ENCODE measurements around the gene CHFR. TPM values are rescaled to one million over a fixed set of nuclear protein-coding genes. Genes with fewer than 3 reads are reported as not detected.

The CHFR gene
- total and polyA plus RNA-seq, 9 of the 15 experiments (the other 6 are each of a cell fraction or from before 2014, with no cell fraction given), result 0.61 to 33.9 (median 19.3) TPM

GRCh38 chr12:132828706-132829534, 58.5 kb downstream of the CHFR start, which contains the start of gene GOLGA3 (continued):
- no peak for TF ChIP-seq ZNF282 (CRISPR knock-in tag; IDR thresholded peaks at IDR 0.05)
- peak; percentile 77 for TF ChIP-seq ZNF766 (CRISPR knock-in tag; conservative IDR thresholded peaks at IDR 0.05)
- TF ChIP-seq CREB3 (tag; conservative IDR thresholded peaks at IDR 0.05; ENCODE audit: low read depth), result peak; percentile 80
- peak; percentile 96 for TF ChIP-seq KLF1 (tag; IDR thresholded peaks at IDR 0.05)
- peak; percentile 97 for TF ChIP-seq ZNF830 (CRISPR knock-in tag; IDR thresholded peaks at IDR 0.05)
- no peak for TF ChIP-seq ZNF436 (CRISPR knock-in tag; IDR thresholded peaks at IDR 0.05)
- no peak for TF ChIP-seq BRCA1 (IDR thresholded peaks at IDR 0.05)
- no peak for TF ChIP-seq BRCA1 (CRISPR knock-in tag; IDR thresholded peaks at IDR 0.05)
- TF ChIP-seq USF1 (CRISPR knock-in tag; IDR thresholded peaks at IDR 0.05), result no peak
- TF ChIP-seq CHD4 (IDR thresholded peaks at IDR 0.05; ENCODE audit: insufficient read depth, insufficient replicate concordance, low read depth, low read length, poor library complexity, severe bottlenecking), result no peak
- no peak for TF ChIP-seq SP2 (IDR thresholded peaks at IDR 0.05; ENCODE audit: extremely low read depth, low read depth, low read length, poor library complexity, severe bottlenecking)
- 0 out of 2 replicates have a peak, but pooled peaks have one; percentile 74 for TF ChIP-seq THRB (CRISPR knock-in tag; conservative IDR thresholded peaks at IDR 0.05)
- no peak for TF ChIP-seq DEAF1 (CRISPR knock-in tag; IDR thresholded peaks at IDR 0.05)
- peak; percentile 29; the same call in 1 of the 2 replicates for TF ChIP-seq ZNF165 (CRISPR knock-in tag; IDR thresholded peaks at IDR 0.05; ENCODE audit: borderline replicate concordance)
- no peak for TF ChIP-seq RHOXF2B (CRISPR knock-in tag; conservative IDR thresholded peaks at IDR 0.05)
- no peak for TF ChIP-seq ZNF79 (CRISPR knock-in tag; IDR thresholded peaks at IDR 0.05; ENCODE audit: low read depth)
- TF ChIP-seq POLR2AphosphoS2 (IDR thresholded peaks at IDR 0.05; ENCODE audit: low read length), result peak; percentile 64; the same call in 1 of the 2 replicates
- TF ChIP-seq ZNF3 (CRISPR knock-in tag; IDR thresholded peaks at IDR 0.05), result no peak
- no peak for TF ChIP-seq IRF1 (CRISPR knock-in tag; IDR thresholded peaks at IDR 0.05; ENCODE audit: borderline replicate concordance)
- TF ChIP-seq ZNF140 (CRISPR knock-in tag; IDR thresholded peaks at IDR 0.05), result no peak
- peak; percentile 15 for TF ChIP-seq ZFP36 (IDR thresholded peaks at IDR 0.05; ENCODE audit: low read depth, low read length, partially characterized antibody)

All from K562 (cell line).